Kidney epithelial cell (primary cell): ENCODE results near the gene PGM1. TPM values are rescaled to one million over a fixed set of nuclear protein-coding genes. Genes with fewer than 3 reads are reported as not detected.

Experiments
- DNase-seq: peaks from one replicate; pipeline ENCODE4 v3.0.0-alpha.2; 2010; ENCODE audit warnings: low read depth
- H3K27me3 ChIP-seq: 2 replicates; pipeline ENCODE4 v1.6.0; 2011; ENCODE audit warnings: low read length; ENCODE audit not compliant: control insufficient read depth, insufficient read depth
- H3K36me3 ChIP-seq: 2 replicates; pipeline ENCODE4 v1.5.1; 2011; ENCODE audit warnings: low read length; ENCODE audit not compliant: control insufficient read depth, insufficient read depth
- H3K4me3 ChIP-seq: 2 replicates; pipeline ENCODE4 v1.5.1; 2011; ENCODE audit warnings: low read depth, mild to moderate bottlenecking, control low read depth, low read length
- CTCF ChIP-seq: IDR thresholded peaks from 2 replicates; pipeline ENCODE4 v1.5.1; 2011; ENCODE audit warnings: mild to moderate bottlenecking, moderate library complexity, low read length, control low read depth, inconsistent platforms; ENCODE audit not compliant: insufficient read depth, poor library complexity, severe bottlenecking
- total RNA-seq: library from RNA; depleted of rRNA; stranded (reverse); fragments of >200 nt; gene quantifications from 2 replicates; pipeline ENCODE4 v1.2.3, GENCODE V29; 2015

PGM1 gene
- 36.2 and 47.7 TPM in 2 replicates for total RNA-seq

GRCh38 chr1:63593303-63593885 lies at the start of gene PGM1:
PGM1 (plus strand) TSS chr1:63593411; CDS start chr1:63593489, 78 bp downstream.
- H3K27me3 ChIP-seq, result no peaks in the 10 kb centered on the region
- no peaks in the 10 kb centered on the region for H3K36me3 ChIP-seq
- peak; percentile 43 for DNase-seq
- peak within 1 kb of the TSS; percentile 91 for H3K4me3 ChIP-seq
- no peak for TF ChIP-seq CTCF

GRCh38 chr1:63545780-63546179 lies 47.4 kb upstream of the PGM1 start:
- no peak for TF ChIP-seq CTCF
- no peak for DNase-seq
- H3K4me3 ChIP-seq, result no peak overlapping the region
- H3K27me3 ChIP-seq, result no peaks in the 10 kb centered on the region
- no peaks in the 10 kb centered on the region for H3K36me3 ChIP-seq

- Histone ChIP-seq H3K27me3 (no peaks in the 10 kb centered on the region), H3K4me3 (no peak overlapping the region), H3K36me3 (no peaks in the 10 kb centered on the region)
- TF ChIP-seq CTCF, result no peak
- DNase-seq, result no peak
Observed at GRCh38 chr1:63547621-63548294, 45.5 kb upstream of the PGM1 start.

GRCh38 chr1:63548303-63548702 lies 44.9 kb upstream of the PGM1 start:
- no peak for DNase-seq
- H3K4me3 ChIP-seq, result no peak overlapping the region
- no peak for TF ChIP-seq CTCF
- no peaks in the 10 kb centered on the region for H3K27me3 ChIP-seq
- H3K36me3 ChIP-seq, result no peaks in the 10 kb centered on the region

DNA sequence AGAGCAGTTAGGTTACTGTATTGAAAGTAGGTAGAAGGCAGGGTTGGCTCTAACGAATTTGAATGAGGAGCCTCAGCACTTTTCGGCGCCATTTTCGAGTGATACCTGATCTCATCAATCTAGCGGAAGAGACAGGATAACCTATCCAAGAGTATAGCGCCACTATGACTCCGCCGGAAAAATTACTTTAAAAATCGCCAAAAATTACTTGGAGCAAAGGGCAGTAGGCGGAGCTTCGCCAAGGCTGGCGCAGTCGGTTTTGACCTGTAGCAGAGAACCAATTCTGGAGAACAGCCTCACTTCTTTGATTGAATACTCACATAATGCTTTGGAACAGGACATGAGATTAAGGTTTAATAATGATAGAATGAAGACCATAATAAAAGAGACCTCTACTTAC lies 44.3 kb upstream of the PGM1 start:
- no peaks in the 10 kb centered on the region for H3K36me3 ChIP-seq
- no peaks in the 10 kb centered on the region for H3K27me3 ChIP-seq
- no peak for TF ChIP-seq CTCF
- no peak for DNase-seq
- no peak overlapping the region for H3K4me3 ChIP-seq

DNA sequence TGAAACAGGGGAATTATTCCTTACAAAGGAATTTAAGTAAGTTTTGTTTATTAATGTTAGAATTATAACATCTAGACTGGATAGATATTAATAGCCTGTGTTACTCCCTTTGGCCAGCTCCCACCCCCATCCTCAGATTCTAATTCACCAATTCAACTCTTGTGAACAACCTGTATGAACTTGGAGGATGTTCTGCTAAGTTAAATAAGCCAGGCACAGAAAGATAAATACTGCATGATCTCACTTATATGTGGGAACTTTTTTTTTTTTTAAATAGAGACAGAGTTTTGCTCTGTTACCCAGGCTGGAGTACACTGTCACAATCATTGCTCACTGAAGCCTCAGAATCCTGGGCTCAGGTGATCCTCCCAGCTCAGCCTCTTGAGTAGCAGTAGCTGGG lies 37.7 kb upstream of the PGM1 start:
- no peak for TF ChIP-seq CTCF
- no peak overlapping the region for H3K4me3 ChIP-seq
- DNase-seq, result no peak
- H3K36me3 ChIP-seq, result no peaks in the 10 kb centered on the region
- H3K27me3 ChIP-seq, result no peaks in the 10 kb centered on the region
